Measurements from ENCODE around the gene SH3RF1. TPM values are rescaled to one million over a fixed set of nuclear protein-coding genes. Genes with fewer than 3 reads are reported as not detected.

Gene SH3RF1
- total RNA-seq, 1 donor from 2014 or later = 13.0 TPM

GRCh38 chr4:169231647-169232262 is 39.0 kb downstream of the SH3RF1 start:
- FAIRE-seq (no peak), DNase-seq (ENCODE audit: low spot score in 2 of 2) (no peak)

- DNase-seq (ENCODE audit: low spot score in 2 of 2) (peak in 1 of 2 donors; percentile 36), FAIRE-seq (no peak)
Observed at GRCh38 chr4:169229571-169230028, 41.2 kb downstream of the SH3RF1 start.

- DNase-seq (ENCODE audit: low spot score in 2 of 2) (no peak), FAIRE-seq (no peak)
Observed at GRCh38 chr4:169228076-169228475, 42.7 kb downstream of the SH3RF1 start.

GRCh38 chr4:169226565-169226964 is 44.2 kb downstream of the SH3RF1 start:
- DNase-seq (ENCODE audit: low spot score in 2 of 2) (no peak), FAIRE-seq (no peak)

- no peak for FAIRE-seq
- DNase-seq (ENCODE audit: low spot score in 2 of 2) = no peak
Observed at GRCh38 chr4:169225812-169226211, 44.9 kb downstream of the SH3RF1 start.

- FAIRE-seq = no peak
- peak in 1 of 2 donors; percentile 13 for DNase-seq (ENCODE audit: low spot score in 2 of 2)
Observed at GRCh38 chr4:169225058-169225751, 45.6 kb downstream of the SH3RF1 start.

- DNase-seq (ENCODE audit: low spot score in 2 of 2) (no peak), FAIRE-seq (no peak)
Observed at GRCh38 chr4:169222761-169223160, 48.0 kb downstream of the SH3RF1 start.

- FAIRE-seq (no peak), DNase-seq (ENCODE audit: low spot score in 2 of 2) (no peak)
Observed at GRCh38 chr4:169221662-169222061, 49.1 kb downstream of the SH3RF1 start.

- no peak for FAIRE-seq
- no peak for DNase-seq (ENCODE audit: low spot score in 2 of 2)
Observed at GRCh38 chr4:169220854-169221411, 49.8 kb downstream of the SH3RF1 start.

- FAIRE-seq = no peak
- DNase-seq (ENCODE audit: low spot score in 2 of 2) = no peak
Observed at GRCh38 chr4:169220447-169220846, 50.3 kb downstream of the SH3RF1 start.

- FAIRE-seq = no peak
- no peak for DNase-seq (ENCODE audit: low spot score in 2 of 2)
Observed at GRCh38 chr4:169219440-169219839, 51.3 kb downstream of the SH3RF1 start.

- no peak for FAIRE-seq
Observed at GRCh38 chr4:169215656-169216055, 55.1 kb downstream of the SH3RF1 start.

GRCh38 chr4:169212981-169213380 is 57.8 kb downstream of the SH3RF1 start:
- FAIRE-seq (no peak), DNase-seq (ENCODE audit: low spot score in 2 of 2) (no peak)

More at GRCh38 chr4:169215656-169216055, 55.1 kb downstream of the SH3RF1 start:
- no peak for DNase-seq (ENCODE audit: low spot score in 2 of 2)

- FAIRE-seq = peak; percentile 31
- DNase-seq (ENCODE audit: low spot score in 2 of 2) = no peak
Observed at GRCh38 chr4:169210504-169211118, 60.1 kb downstream of the SH3RF1 start.

GRCh38 chr4:169209388-169209883 is 61.3 kb downstream of the SH3RF1 start:
- no peak for FAIRE-seq

GRCh38 chr4:169208516-169208915 is 62.2 kb downstream of the SH3RF1 start:
- no peak for FAIRE-seq
- DNase-seq (ENCODE audit: low spot score in 2 of 2) = no peak

More at GRCh38 chr4:169209388-169209883, 61.3 kb downstream of the SH3RF1 start:
- no peak for DNase-seq (ENCODE audit: low spot score in 2 of 2)

GRCh38 chr4:169208090-169208455 is 62.7 kb downstream of the SH3RF1 start:
- DNase-seq (ENCODE audit: low spot score in 2 of 2) (no peak), FAIRE-seq (no peak)

GRCh38 chr4:169207436-169208089 is 63.2 kb downstream of the SH3RF1 start:
- FAIRE-seq (no peak), DNase-seq (ENCODE audit: low spot score in 2 of 2) (no peak)

GRCh38 chr4:169205744-169206080 is 65.0 kb downstream of the SH3RF1 start:
- no peak for FAIRE-seq

GRCh38 chr4:169205075-169205743 is 65.5 kb downstream of the SH3RF1 start:
- DNase-seq (ENCODE audit: low spot score in 2 of 2) = no peak
- FAIRE-seq = no peak

More at GRCh38 chr4:169205744-169206080, 65.0 kb downstream of the SH3RF1 start:
- no peak for DNase-seq (ENCODE audit: low spot score in 2 of 2)

Data from frontal cortex (tissue), 4 donors.